Astrocyte (in vitro differentiated cells and primary cell): ENCODE measurements around the gene POLDIP3.

Experiments used
- EZH2 ChIP-seq: IDR thresholded peaks from 2 replicates; pipeline ENCODE4 v1.6.1; 2012; ENCODE audit warnings: mild to moderate bottlenecking, low read length, inconsistent platforms; ENCODE audit not compliant: insufficient read depth
- TF ChIP-seq, protein P1 (sequence below): IDR thresholded peaks from 2 replicates; pipeline ENCODE4 v1.5.1; 2011; ENCODE audit warnings: low read depth, mild to moderate bottlenecking, inconsistent platforms, low read length, moderate library complexity; ENCODE audit not compliant: insufficient read depth

DNA sequence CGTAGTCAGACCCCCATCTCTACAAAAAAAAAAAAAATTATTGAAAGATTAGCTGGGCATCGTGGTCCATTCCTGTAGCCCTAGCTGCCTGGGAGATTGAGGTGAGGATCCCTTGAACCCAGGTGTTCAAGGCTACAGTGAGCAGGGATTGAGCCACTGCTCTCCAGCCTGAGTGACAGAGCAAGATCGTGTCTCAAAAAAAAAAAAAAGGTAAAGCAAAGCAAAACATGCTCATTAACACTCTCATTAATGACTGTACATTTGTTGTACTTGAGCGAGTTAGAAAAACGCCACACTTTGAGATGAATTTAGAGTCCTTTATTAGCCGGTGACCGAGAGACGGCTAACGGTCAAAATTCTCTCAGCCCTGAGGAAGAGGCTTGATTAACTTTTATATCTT, 67.1 kb downstream of the POLDIP3 start:
- TF ChIP-seq, protein P1, sequence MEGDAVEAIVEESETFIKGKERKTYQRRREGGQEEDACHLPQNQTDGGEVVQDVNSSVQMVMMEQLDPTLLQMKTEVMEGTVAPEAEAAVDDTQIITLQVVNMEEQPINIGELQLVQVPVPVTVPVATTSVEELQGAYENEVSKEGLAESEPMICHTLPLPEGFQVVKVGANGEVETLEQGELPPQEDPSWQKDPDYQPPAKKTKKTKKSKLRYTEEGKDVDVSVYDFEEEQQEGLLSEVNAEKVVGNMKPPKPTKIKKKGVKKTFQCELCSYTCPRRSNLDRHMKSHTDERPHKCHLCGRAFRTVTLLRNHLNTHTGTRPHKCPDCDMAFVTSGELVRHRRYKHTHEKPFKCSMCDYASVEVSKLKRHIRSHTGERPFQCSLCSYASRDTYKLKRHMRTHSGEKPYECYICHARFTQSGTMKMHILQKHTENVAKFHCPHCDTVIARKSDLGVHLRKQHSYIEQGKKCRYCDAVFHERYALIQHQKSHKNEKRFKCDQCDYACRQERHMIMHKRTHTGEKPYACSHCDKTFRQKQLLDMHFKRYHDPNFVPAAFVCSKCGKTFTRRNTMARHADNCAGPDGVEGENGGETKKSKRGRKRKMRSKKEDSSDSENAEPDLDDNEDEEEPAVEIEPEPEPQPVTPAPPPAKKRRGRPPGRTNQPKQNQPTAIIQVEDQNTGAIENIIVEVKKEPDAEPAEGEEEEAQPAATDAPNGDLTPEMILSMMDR: no peak
- TF ChIP-seq EZH2: no peak
